Fibroblast of lung (primary cell): Measurements from ENCODE around the gene FBXW12. TPM values are rescaled to one million over a fixed set of nuclear protein-coding genes. Genes with fewer than 3 reads are reported as not detected.

Source experiments
- DNase-seq, 2 donors: peaks; one replicate each; pipeline versions ENCODE4 v3.0.0 to v3.0.0-alpha.2; 2010; ENCODE audit warnings: low read depth in 2 of 2
- H2AFZ ChIP-seq: 2 replicates; pipeline ENCODE4 v1.5.1; 2012; ENCODE audit warnings: low read length, control low read depth, inconsistent platforms
- H3K27ac ChIP-seq: 2 replicates; pipeline ENCODE4 v1.5.1; 2011; ENCODE audit warnings: low read length, control low read depth; ENCODE audit not compliant: insufficient read depth
- H3K27me3 ChIP-seq: 2 replicates; pipeline ENCODE4 v1.5.1; 2011; ENCODE audit warnings: mild to moderate bottlenecking, low read length; ENCODE audit not compliant: control insufficient read depth, insufficient read depth
- H3K36me3 ChIP-seq: 2 replicates; pipeline ENCODE4 v1.5.1; 2011; ENCODE audit warnings: low read length; ENCODE audit not compliant: control insufficient read depth, insufficient read depth
- H3K4me1 ChIP-seq: 2 replicates; pipeline ENCODE4 v1.5.1; 2011; ENCODE audit warnings: low read length; ENCODE audit not compliant: control insufficient read depth, insufficient read depth; ENCODE audit errors: extremely low read depth
- H3K4me2 ChIP-seq: 2 replicates; pipeline ENCODE4 v1.5.1; 2011; ENCODE audit warnings: low read length, control low read depth; ENCODE audit not compliant: insufficient read depth; ENCODE audit errors: extremely low read depth
- H3K4me3 ChIP-seq, 4 experiments: fragments of 200-600 bp in 1 of 4; sonication (generic) in 1 of 4; replicated peaks in 1 of 4; 2 replicates each; pipeline ENCODE4 v1.5.1; 2011 to 2016; ENCODE audit warnings: low read length in 4 of 4, low read depth in 3 of 4, mild to moderate bottlenecking in 3 of 4, control low read depth in 2 of 4, inconsistent platforms in 1 of 4, mixed read lengths in 1 of 4; ENCODE audit not compliant: insufficient read depth in 1 of 4; ENCODE audit errors: control extremely low read depth in 1 of 4
- H3K79me2 ChIP-seq: 2 replicates; pipeline ENCODE4 v1.5.1; 2012; ENCODE audit warnings: mild to moderate bottlenecking, low read length, inconsistent platforms; ENCODE audit not compliant: control insufficient read depth, insufficient read depth
- H3K9ac ChIP-seq: 2 replicates; pipeline ENCODE4 v1.5.1; 2011; ENCODE audit warnings: mild to moderate bottlenecking, low read length, control low read depth; ENCODE audit not compliant: insufficient read depth
- H3K9me3 ChIP-seq: 2 replicates; pipeline ENCODE4 v1.5.1; 2012; ENCODE audit warnings: low read depth, low read length; ENCODE audit not compliant: control insufficient read depth, insufficient read depth
- H4K20me1 ChIP-seq: 2 replicates; pipeline ENCODE4 v1.5.1; 2011; ENCODE audit warnings: low read length; ENCODE audit not compliant: control insufficient read depth, insufficient read depth; ENCODE audit errors: extremely low read depth
- EZH2 ChIP-seq: IDR thresholded peaks from 2 replicates; pipeline ENCODE4 v1.5.1; 2012; ENCODE audit warnings: low read length, control low read depth, mild to moderate bottlenecking; ENCODE audit errors: missing control alignments
- polyA plus RNA-seq, 2 donors: library from polyadenylated mRNA; depleted of rRNA in 1 of 2; stranded (reverse) in 1 of 2; unstranded in 1 of 2; fragments of >200 nt; gene quantifications; 2 replicates each; pipeline ENCODE4 v1.2.1, GENCODE V29; 2011 to 2012; ENCODE audit warnings: missing spikeins in 1 of 2
- total RNA-seq: library from RNA; depleted of rRNA; stranded (reverse); fragments of >200 nt; gene quantifications from 2 replicates; pipeline ENCODE4 v1.2.1, GENCODE V29; 2014
- TF ChIP-seq, protein P1 (sequence below), 2 donors: IDR thresholded peaks in 1 of 2; conservative IDR thresholded peaks in 1 of 2; 1 replicate in 1 of 2; 2 replicates in 1 of 2; pipeline ENCODE4 v1.5.1; 2011 to 2012; ENCODE audit warnings: low read length in 2 of 2, control low read depth in 1 of 2, inconsistent platforms in 1 of 2, low read depth in 1 of 2, mild to moderate bottlenecking in 1 of 2

The FBXW12 gene
- total and polyA plus RNA-seq, 2 donors (not counting 1 experiment from before 2014, with no cell fraction given), result 0.06 TPM; not detected in 1

DNA sequence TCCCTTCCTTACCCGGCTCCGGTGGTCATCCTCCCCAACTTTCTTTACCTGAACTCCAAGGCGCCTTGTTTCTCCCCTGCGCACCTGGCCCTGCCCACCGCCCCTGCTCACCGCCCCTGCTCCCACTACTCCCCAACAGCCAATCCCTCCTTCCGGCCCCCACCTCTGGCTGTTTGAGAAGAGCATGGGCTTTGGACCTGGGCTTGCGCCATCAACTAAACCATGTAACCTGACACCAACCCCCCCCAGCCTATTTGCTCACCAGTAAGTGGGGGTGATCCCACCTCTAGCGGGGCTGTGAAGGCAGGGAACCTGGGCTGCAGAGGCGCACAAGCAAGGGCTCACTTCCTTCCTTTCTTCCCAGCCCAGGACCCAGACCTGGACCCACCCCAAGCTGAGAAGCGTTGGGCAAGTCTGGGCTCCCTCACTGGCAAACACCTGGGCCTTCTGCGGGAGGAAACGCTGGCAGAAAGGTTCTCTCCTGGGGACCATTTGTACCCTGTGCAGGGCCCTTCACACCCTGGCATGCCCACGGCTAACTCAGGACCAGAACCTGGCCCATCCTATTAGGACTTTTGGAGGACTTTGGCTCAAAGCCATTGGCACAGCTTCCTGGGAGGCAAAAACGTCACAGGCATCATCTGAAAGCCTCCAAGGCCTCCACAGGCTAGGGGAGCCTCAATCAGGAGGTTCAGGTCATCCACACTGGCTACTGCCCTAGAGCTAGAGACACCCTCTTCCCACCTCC is 58.1 kb downstream of the FBXW12 start, which contains the start of gene PLXNB1:
Gene PLXNB1, minus strand, starts transcription at position 127 of the 748 bp plus-strand sequence. CDS start 5,475 bp downstream, outside the sequence.
- peaks cover 7% of the 10 kb centered on the region for H3K36me3 ChIP-seq
- no peak for TF ChIP-seq EZH2
- TF ChIP-seq, protein P1, sequence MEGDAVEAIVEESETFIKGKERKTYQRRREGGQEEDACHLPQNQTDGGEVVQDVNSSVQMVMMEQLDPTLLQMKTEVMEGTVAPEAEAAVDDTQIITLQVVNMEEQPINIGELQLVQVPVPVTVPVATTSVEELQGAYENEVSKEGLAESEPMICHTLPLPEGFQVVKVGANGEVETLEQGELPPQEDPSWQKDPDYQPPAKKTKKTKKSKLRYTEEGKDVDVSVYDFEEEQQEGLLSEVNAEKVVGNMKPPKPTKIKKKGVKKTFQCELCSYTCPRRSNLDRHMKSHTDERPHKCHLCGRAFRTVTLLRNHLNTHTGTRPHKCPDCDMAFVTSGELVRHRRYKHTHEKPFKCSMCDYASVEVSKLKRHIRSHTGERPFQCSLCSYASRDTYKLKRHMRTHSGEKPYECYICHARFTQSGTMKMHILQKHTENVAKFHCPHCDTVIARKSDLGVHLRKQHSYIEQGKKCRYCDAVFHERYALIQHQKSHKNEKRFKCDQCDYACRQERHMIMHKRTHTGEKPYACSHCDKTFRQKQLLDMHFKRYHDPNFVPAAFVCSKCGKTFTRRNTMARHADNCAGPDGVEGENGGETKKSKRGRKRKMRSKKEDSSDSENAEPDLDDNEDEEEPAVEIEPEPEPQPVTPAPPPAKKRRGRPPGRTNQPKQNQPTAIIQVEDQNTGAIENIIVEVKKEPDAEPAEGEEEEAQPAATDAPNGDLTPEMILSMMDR (conservative IDR thresholded peaks at IDR 0.05 in 1 of 2, IDR thresholded peaks at IDR 0.05 in 1 of 2; ENCODE audit: low read depth in 1 of 2, low read length in 2 of 2), result no peak

DNA sequence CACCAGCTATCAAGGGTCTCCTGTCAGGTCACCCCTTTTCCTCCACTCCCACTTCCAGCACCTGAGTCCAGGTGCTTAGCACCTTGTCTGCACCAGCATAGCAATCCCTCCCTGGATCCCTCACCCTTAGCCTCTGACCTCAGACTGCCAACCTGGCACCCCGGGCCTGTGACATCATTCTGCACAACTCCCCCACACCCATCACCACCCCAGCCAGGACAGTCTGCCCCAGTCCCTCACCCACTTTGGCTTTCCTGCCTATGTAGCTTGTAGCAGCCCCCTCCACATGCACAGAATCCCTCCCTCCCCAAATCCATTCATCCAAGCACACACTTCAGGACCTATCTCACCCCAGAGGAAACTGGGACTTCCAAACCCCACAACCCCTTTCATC is 58.7 kb downstream of the FBXW12 start:
- Histone ChIP-seq H3K9me3 (no peaks in the 10 kb centered on the region), H4K20me1 (no peaks in the 10 kb centered on the region), H3K27me3 (no peaks in the 10 kb centered on the region), H3K4me2 (no peak overlapping the region), H3K79me2 (no peaks in the 10 kb centered on the region), H2AFZ (no peak overlapping the region), H3K9ac (no peak overlapping the region), H3K4me1 (peaks cover 25% of the 10 kb centered on the region), H3K36me3 (peaks cover 7% of the 10 kb centered on the region), H3K4me3 (no peak overlapping the region), H3K27ac (no peak overlapping the region)
- TF ChIP-seq EZH2, result no peak
- TF ChIP-seq, protein P1 (conservative IDR thresholded peaks at IDR 0.05 in 1 of 2, IDR thresholded peaks at IDR 0.05 in 1 of 2; ENCODE audit: low read depth in 1 of 2, low read length in 2 of 2), result no peak
- no peak for DNase-seq

More for the DNA sequence above, 58.1 kb downstream of the FBXW12 start, which contains the start of gene PLXNB1:
- DNase-seq, result peak; percentile 78 to 83
- Histone ChIP-seq H4K20me1 (no peaks in the 10 kb centered on the region), H3K9me3 (no peaks in the 10 kb centered on the region), H3K27ac (peak within 1 kb of the TSS; percentile 28), H3K4me1 (peaks cover 26% of the 10 kb centered on the region), H3K27me3 (no peaks in the 10 kb centered on the region), H3K9ac (peak within 1 kb of the TSS; percentile 75), H3K79me2 (no peaks in the 10 kb centered on the region), H2AFZ (peak within 1 kb of the TSS; percentile 51), H3K4me2 (peak within 1 kb of the TSS; percentile 92), H3K4me3 (peak within 1 kb of the TSS; percentile 57 to 69 (median 62))

DNA sequence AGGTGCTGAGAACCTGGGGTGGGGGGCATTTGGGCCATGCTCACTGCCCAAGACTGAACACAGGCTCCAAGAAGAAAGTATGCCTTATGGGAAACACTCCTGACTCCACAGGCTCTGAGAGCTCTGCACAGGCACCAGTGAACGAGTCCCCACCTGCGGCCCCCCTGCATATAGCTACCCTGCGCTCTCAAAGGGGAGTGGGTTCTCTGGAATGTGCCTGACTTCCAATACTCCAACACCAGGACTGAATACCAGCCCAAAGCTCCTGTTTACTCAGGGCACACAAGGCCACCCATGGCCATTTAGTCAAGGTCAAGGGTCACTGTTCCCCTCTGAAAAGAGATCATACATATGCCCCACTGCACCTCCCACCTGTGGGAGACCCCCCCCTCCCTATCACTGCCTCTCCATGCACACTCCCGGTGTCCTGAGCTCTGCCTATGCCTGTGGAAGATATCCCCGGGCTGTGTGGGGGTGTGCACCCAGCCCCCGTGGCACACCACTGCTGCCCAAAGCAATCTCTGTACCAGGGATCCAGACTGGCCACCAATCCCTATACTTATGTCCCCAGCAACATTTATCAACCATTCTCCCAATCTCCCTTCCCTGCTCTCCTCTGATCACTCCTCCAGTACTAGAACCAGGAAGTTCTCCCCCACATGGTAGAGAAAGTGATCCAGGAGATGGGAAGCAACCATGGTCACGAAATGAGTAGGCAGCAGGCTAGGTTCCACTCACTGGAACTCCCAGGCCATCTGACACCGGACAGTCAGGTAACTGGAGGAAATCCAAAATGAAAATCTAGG is 59.4 kb downstream of the FBXW12 start:
- Histone ChIP-seq H3K4me1 (peaks cover 22% of the 10 kb centered on the region), H2AFZ (no peak overlapping the region), H3K79me2 (no peaks in the 10 kb centered on the region), H4K20me1 (no peaks in the 10 kb centered on the region), H3K9me3 (no peaks in the 10 kb centered on the region), H3K9ac (no peak overlapping the region), H3K27ac (no peak overlapping the region), H3K27me3 (no peaks in the 10 kb centered on the region), H3K4me3 (no peak overlapping the region), H3K4me2 (no peak overlapping the region), H3K36me3 (peaks cover 7% of the 10 kb centered on the region)
- DNase-seq, result no peak
- TF ChIP-seq, protein P1 (conservative IDR thresholded peaks at IDR 0.05 in 1 of 2, IDR thresholded peaks at IDR 0.05 in 1 of 2; ENCODE audit: low read depth in 1 of 2, low read length in 2 of 2), result no peak
- TF ChIP-seq EZH2, result no peak
